Keratinocyte (primary cell): ENCODE data around the gene PEMT. TPM values are rescaled to one million over a fixed set of nuclear protein-coding genes. Genes with fewer than 3 reads are reported as not detected.

ENCODE experiments used
- DNase-seq: peaks from one replicate; pipeline ENCODE4 v3.0.0-alpha.2; 2011; ENCODE audit warnings: low read depth, missing footprints, low spot score
- FAIRE-seq: peaks from 2 replicates; lab custom pipeline; 2011; peaks lifted over from hg19 to GRCh38; lab: Jason Lieb, UNC
- H2AFZ ChIP-seq: 2 replicates; pipeline ENCODE4 v1.6.0; 2012; ENCODE audit warnings: low read length, control low read depth, inconsistent platforms; ENCODE audit not compliant: control insufficient read depth
- H3K27ac ChIP-seq: 2 replicates; pipeline ENCODE4 v1.5.1; 2011; ENCODE audit warnings: low read length; ENCODE audit not compliant: control insufficient read depth, insufficient read depth
- H3K27me3 ChIP-seq: 3 replicates; pipeline ENCODE4 v1.6.0; 2011; ENCODE audit warnings: low read length; ENCODE audit not compliant: control insufficient read depth, insufficient read depth; ENCODE audit errors: extremely low read depth
- H3K36me3 ChIP-seq, 2 experiments: 2 replicates in 1 of 2; 3 replicates in 1 of 2; pipeline ENCODE4 v1.5.1; 2011; ENCODE audit warnings: low read length in 2 of 2, mild to moderate bottlenecking in 1 of 2; ENCODE audit not compliant: control insufficient read depth in 2 of 2, insufficient read depth in 2 of 2; ENCODE audit errors: extremely low read depth in 1 of 2
- H3K4me1 ChIP-seq: 3 replicates; pipeline ENCODE4 v1.5.1; 2011; ENCODE audit warnings: low read length; ENCODE audit not compliant: control insufficient read depth, insufficient read depth; ENCODE audit errors: extremely low read depth
- H3K4me2 ChIP-seq: 3 replicates; pipeline ENCODE4 v1.6.0; 2011; ENCODE audit warnings: low read depth, low read length; ENCODE audit not compliant: control insufficient read depth, insufficient read depth; ENCODE audit errors: extremely low read depth
- H3K4me3 ChIP-seq, 3 experiments: fragments of 200-600 bp in 1 of 3; sonication (generic) in 1 of 3; 2 replicates in 2 of 3; 3 replicates in 1 of 3; pipeline ENCODE4 v1.5.1; 2011 to 2016; ENCODE audit warnings: low read length in 3 of 3, mild to moderate bottlenecking in 3 of 3, control low read depth in 2 of 3, inconsistent platforms in 1 of 3, low read depth in 1 of 3, mixed read lengths in 1 of 3, mixed run types in 1 of 3, moderate library complexity in 1 of 3; ENCODE audit not compliant: control insufficient read depth in 2 of 3, insufficient read depth in 2 of 3; ENCODE audit errors: extremely low read depth in 1 of 3
- H3K79me2 ChIP-seq: 2 replicates; pipeline ENCODE4 v1.6.0; 2012; ENCODE audit warnings: low read length; ENCODE audit not compliant: control insufficient read depth, insufficient read depth
- H3K9ac ChIP-seq: 3 replicates; pipeline ENCODE4 v1.6.0; 2011; ENCODE audit warnings: low read length; ENCODE audit not compliant: control insufficient read depth, insufficient read depth; ENCODE audit errors: extremely low read depth
- H3K9me1 ChIP-seq: 3 replicates; pipeline ENCODE4 v1.6.0; 2011; ENCODE audit warnings: low read length; ENCODE audit not compliant: control insufficient read depth, insufficient read depth; ENCODE audit errors: extremely low read depth
- H3K9me3 ChIP-seq: 2 replicates; pipeline ENCODE4 v1.5.1; 2012; ENCODE audit warnings: low read depth, low read length; ENCODE audit not compliant: control insufficient read depth
- H4K20me1 ChIP-seq: 3 replicates; pipeline ENCODE4 v1.6.0; 2011; ENCODE audit warnings: low read length; ENCODE audit not compliant: control insufficient read depth, insufficient read depth; ENCODE audit errors: extremely low read depth
- EZH2 ChIP-seq: IDR thresholded peaks from one replicate; pipeline ENCODE4 v1.6.1; 2012; ENCODE audit warnings: inconsistent platforms, mild to moderate bottlenecking, low read length, moderate library complexity
- dilution Hi-C: fragments of 300-500 bp; cut with MboI; formaldehyde crosslinking; loops from one replicate; pipeline ENCODE4 v1.7.0; 2020; ENCODE audit warnings: low sequenced_read_pairs; ENCODE audit not compliant: extremely low pct_ligation_motif_present
- polyA plus RNA-seq, 5 experiments: library from polyadenylated mRNA; depleted of rRNA in 3 of 5; stranded (reverse) in 3 of 5; stranded (forward) in 1 of 5; unstranded in 1 of 5; fragments of >200 nt; gene quantifications; 1 replicate in 1 of 5; 2 replicates in 3 of 5; 3 replicates in 1 of 5; pipeline versions ENCODE4 v1.2.1 to v1.2.3, GENCODE V29; 2011 to 2012; ENCODE audit warnings: missing spikeins in 2 of 5, low read depth in 1 of 5, low replicate concordance in 1 of 5
- TF ChIP-seq, protein P1 (sequence below), 3 experiments: IDR thresholded peaks in 1 of 3; conservative IDR thresholded peaks in 1 of 3; optimal IDR thresholded peaks in 1 of 3; 2 replicates in 2 of 3; 3 replicates in 1 of 3; pipeline versions ENCODE3 to v1.5.1; 2011; ENCODE audit warnings: low read length in 3 of 3, mild to moderate bottlenecking in 3 of 3, moderate library complexity in 2 of 3, control low read depth in 1 of 3, inconsistent platforms in 1 of 3; ENCODE audit not compliant: insufficient read depth in 2 of 3; ENCODE audit errors: extremely low read depth in 1 of 3

Gene PEMT
- polyA plus RNA-seq, 1 donor (not counting 4 experiments of a cell fraction or from before 2014, with no cell fraction given) = 17.7 TPM

GRCh38 chr17:17494870-17495535, 96.5 kb downstream of the PEMT start:
- peak overlapping the region in 1 of 3 experiments; percentile 31 for H3K4me3 ChIP-seq
- no peak overlapping the region for H3K9ac ChIP-seq
- H3K9me3 ChIP-seq = no peaks in the 10 kb centered on the region
- peaks cover 41% of the 10 kb centered on the region for H3K27me3 ChIP-seq
- H3K9me1 ChIP-seq = no peaks in the 10 kb centered on the region
- H3K36me3 ChIP-seq = peaks cover 11% of the 10 kb centered on the region in 2 experiments
- peaks cover 5% of the 10 kb centered on the region for H4K20me1 ChIP-seq
- H2AFZ ChIP-seq = no peak overlapping the region
- no peak overlapping the region for H3K27ac ChIP-seq
- H3K4me2 ChIP-seq = peak overlapping the region; percentile 89
- no peak for DNase-seq
- no peak for FAIRE-seq
- H3K4me1 ChIP-seq = peaks cover 9% of the 10 kb centered on the region
- H3K79me2 ChIP-seq = no peaks in the 10 kb centered on the region
- TF ChIP-seq, protein P1, sequence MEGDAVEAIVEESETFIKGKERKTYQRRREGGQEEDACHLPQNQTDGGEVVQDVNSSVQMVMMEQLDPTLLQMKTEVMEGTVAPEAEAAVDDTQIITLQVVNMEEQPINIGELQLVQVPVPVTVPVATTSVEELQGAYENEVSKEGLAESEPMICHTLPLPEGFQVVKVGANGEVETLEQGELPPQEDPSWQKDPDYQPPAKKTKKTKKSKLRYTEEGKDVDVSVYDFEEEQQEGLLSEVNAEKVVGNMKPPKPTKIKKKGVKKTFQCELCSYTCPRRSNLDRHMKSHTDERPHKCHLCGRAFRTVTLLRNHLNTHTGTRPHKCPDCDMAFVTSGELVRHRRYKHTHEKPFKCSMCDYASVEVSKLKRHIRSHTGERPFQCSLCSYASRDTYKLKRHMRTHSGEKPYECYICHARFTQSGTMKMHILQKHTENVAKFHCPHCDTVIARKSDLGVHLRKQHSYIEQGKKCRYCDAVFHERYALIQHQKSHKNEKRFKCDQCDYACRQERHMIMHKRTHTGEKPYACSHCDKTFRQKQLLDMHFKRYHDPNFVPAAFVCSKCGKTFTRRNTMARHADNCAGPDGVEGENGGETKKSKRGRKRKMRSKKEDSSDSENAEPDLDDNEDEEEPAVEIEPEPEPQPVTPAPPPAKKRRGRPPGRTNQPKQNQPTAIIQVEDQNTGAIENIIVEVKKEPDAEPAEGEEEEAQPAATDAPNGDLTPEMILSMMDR (optimal IDR thresholded peaks at IDR 0.05 in 1 of 3, IDR thresholded peaks at IDR 0.05 in 1 of 3, conservative IDR thresholded peaks at IDR 0.05 in 1 of 3; ENCODE audit: extremely low read depth in 1 of 3, insufficient read depth in 2 of 3, low read length in 3 of 3) = no peak
- TF ChIP-seq EZH2 = no peak
- dilution Hi-C loops = no loop called here

DNA sequence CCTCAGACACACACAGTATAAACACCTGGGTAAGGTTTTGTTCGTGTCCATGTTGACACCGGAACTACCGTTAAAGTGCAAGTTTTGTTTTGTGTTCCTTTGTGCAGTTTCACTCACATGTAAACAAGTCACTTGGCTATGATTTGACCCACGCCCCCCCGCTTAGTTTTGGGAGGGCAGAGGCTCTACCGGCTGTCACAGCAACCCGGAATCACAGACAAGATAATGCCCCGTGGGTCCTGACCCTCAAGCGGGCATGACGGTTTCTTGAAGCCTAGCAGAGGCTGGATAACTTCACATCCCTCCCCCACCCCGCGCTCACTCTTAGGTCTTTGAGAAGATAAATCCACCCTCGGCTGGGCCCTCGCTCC, 97.0 kb downstream of the PEMT start:
- no peak overlapping the region for H3K9ac ChIP-seq
- peaks cover 9% of the 10 kb centered on the region for H3K4me1 ChIP-seq
- no peak for TF ChIP-seq EZH2
- TF ChIP-seq, protein P1 (optimal IDR thresholded peaks at IDR 0.05 in 1 of 3, IDR thresholded peaks at IDR 0.05 in 1 of 3, conservative IDR thresholded peaks at IDR 0.05 in 1 of 3; ENCODE audit: extremely low read depth in 1 of 3, insufficient read depth in 2 of 3, low read length in 3 of 3) = no peak
- peaks cover 37% of the 10 kb centered on the region for H3K27me3 ChIP-seq
- no peak overlapping the region for H2AFZ ChIP-seq
- H3K9me1 ChIP-seq = no peaks in the 10 kb centered on the region
- peaks cover 5% of the 10 kb centered on the region for H4K20me1 ChIP-seq
- FAIRE-seq = no peak
- no peak overlapping the region for H3K4me2 ChIP-seq
- peaks cover 11 to 13% of the 10 kb centered on the region in 2 experiments for H3K36me3 ChIP-seq
- no peak for DNase-seq
- H3K79me2 ChIP-seq = no peaks in the 10 kb centered on the region
- H3K9me3 ChIP-seq = no peaks in the 10 kb centered on the region
- no peak overlapping the region for H3K4me3 ChIP-seq
- dilution Hi-C loops = no loop called here
- H3K27ac ChIP-seq = no peak overlapping the region
